ENCODE results near the gene CABLES1. TPM values are rescaled to one million over a fixed set of nuclear protein-coding genes. Genes with fewer than 3 reads are reported as not detected.
"Not testable (repeated sequence)": the region's sequence is repeated elsewhere in the genome, so short reads cannot be mapped to it uniquely, and the experiment has no call there.

CABLES1 gene
- total RNA-seq, 2 donors from 2014 or later: 0.73 TPM; not detected in 1

- no peak for ATAC-seq
- Mint-ChIP-seq H3K27me3 (no peaks in the 10 kb centered on the region), H3K4me3 (no peak overlapping the region), H3K27ac (no peak overlapping the region), H3K4me1 (peaks cover 4% of the 10 kb centered on the region), H3K36me3 (ENCODE audit: low read depth) (no peaks in the 10 kb centered on the region)
- no peak for DNase-seq
- H3K9me3 ChIP-seq (ENCODE audit: control insufficient read depth, low read length, poor library complexity, severe bottlenecking): no peaks in the 10 kb centered on the region
These were observed 32.6 kb upstream of the CABLES1 start for GRCh38 chr18:23102493-23103261.

- Mint-ChIP-seq H3K36me3 (ENCODE audit: low read depth) (no peaks in the 10 kb centered on the region), H3K4me1 (peaks cover 4% of the 10 kb centered on the region), H3K4me3 (no peak overlapping the region), H3K27me3 (no peaks in the 10 kb centered on the region), H3K27ac (no peak overlapping the region)
- DNase-seq (no peak), ATAC-seq (no peak)
- no peaks in the 10 kb centered on the region for H3K9me3 ChIP-seq (ENCODE audit: control insufficient read depth, low read length, poor library complexity, severe bottlenecking)
These were observed 31.8 kb upstream of the CABLES1 start for GRCh38 chr18:23103449-23103848.

GRCh38 chr18:23105030-23105429 is 30.3 kb upstream of the CABLES1 start:
- ATAC-seq (no peak), DNase-seq (no peak)
- H3K4me1 Mint-ChIP-seq: peaks cover 6% of the 10 kb centered on the region
- no peaks in the 10 kb centered on the region for H3K9me3 ChIP-seq (ENCODE audit: control insufficient read depth, low read length, poor library complexity, severe bottlenecking)
- H3K27me3 Mint-ChIP-seq: peaks cover 4% of the 10 kb centered on the region
- H3K27ac Mint-ChIP-seq: no peak overlapping the region
- no peak overlapping the region for H3K4me3 Mint-ChIP-seq
- H3K36me3 Mint-ChIP-seq (ENCODE audit: low read depth): no peaks in the 10 kb centered on the region

- DNase-seq (no peak), ATAC-seq (no peak)
- H3K9me3 ChIP-seq (ENCODE audit: control insufficient read depth, low read length, poor library complexity, severe bottlenecking): no peaks in the 10 kb centered on the region
- H3K36me3 Mint-ChIP-seq (ENCODE audit: low read depth): no peaks in the 10 kb centered on the region
- peaks cover 4% of the 10 kb centered on the region for H3K27me3 Mint-ChIP-seq
- H3K4me1 Mint-ChIP-seq: peaks cover 6% of the 10 kb centered on the region
- H3K27ac Mint-ChIP-seq: no peak overlapping the region
- H3K4me3 Mint-ChIP-seq: no peak overlapping the region
These were observed 29.6 kb upstream of the CABLES1 start for GRCh38 chr18:23105581-23106219.

GRCh38 chr18:23106575-23106974 is 28.7 kb upstream of the CABLES1 start:
- ATAC-seq: no peak
- no peaks in the 10 kb centered on the region for H3K36me3 Mint-ChIP-seq (ENCODE audit: low read depth)
- H3K27me3 Mint-ChIP-seq: peaks cover 4% of the 10 kb centered on the region
- H3K4me1 Mint-ChIP-seq: peaks cover 6% of the 10 kb centered on the region
- no peak overlapping the region for H3K4me3 Mint-ChIP-seq
- no peak for DNase-seq
- no peaks in the 10 kb centered on the region for H3K9me3 ChIP-seq (ENCODE audit: control insufficient read depth, low read length, poor library complexity, severe bottlenecking)
- no peak overlapping the region for H3K27ac Mint-ChIP-seq

GRCh38 chr18:23107718-23108117 is 27.6 kb upstream of the CABLES1 start:
- peaks cover 4% of the 10 kb centered on the region for H3K27me3 Mint-ChIP-seq
- no peak overlapping the region for H3K4me3 Mint-ChIP-seq
- no peaks in the 10 kb centered on the region for H3K36me3 Mint-ChIP-seq (ENCODE audit: low read depth)
- H3K4me1 Mint-ChIP-seq: peaks cover 6% of the 10 kb centered on the region
- no peaks in the 10 kb centered on the region for H3K9me3 ChIP-seq (ENCODE audit: control insufficient read depth, low read length, poor library complexity, severe bottlenecking)
- DNase-seq (no peak), ATAC-seq (no peak)
- no peak overlapping the region for H3K27ac Mint-ChIP-seq

- no peaks in the 10 kb centered on the region for H3K9me3 ChIP-seq (ENCODE audit: control insufficient read depth, low read length, poor library complexity, severe bottlenecking)
- ATAC-seq (no peak), DNase-seq (no peak)
- Mint-ChIP-seq H3K36me3 (ENCODE audit: low read depth) (no peaks in the 10 kb centered on the region), H3K4me1 (peaks cover 6% of the 10 kb centered on the region), H3K4me3 (no peak overlapping the region), H3K27me3 (peaks cover 4% of the 10 kb centered on the region), H3K27ac (no peak overlapping the region)
These were observed 26.8 kb upstream of the CABLES1 start for GRCh38 chr18:23108496-23108895.

- ATAC-seq; H3K4me1 Mint-ChIP-seq; H3K27me3 Mint-ChIP-seq; H3K9me3 ChIP-seq (ENCODE audit: control insufficient read depth, low read length, poor library complexity, severe bottlenecking); H3K4me3 Mint-ChIP-seq; H3K27ac Mint-ChIP-seq; DNase-seq; H3K36me3 Mint-ChIP-seq (ENCODE audit: low read depth): not testable (repeated sequence)
These were observed 26.1 kb upstream of the CABLES1 start for GRCh38 chr18:23109163-23109562.

GRCh38 chr18:23113576-23113975 is 21.7 kb upstream of the CABLES1 start:
- H3K27ac Mint-ChIP-seq: no peak overlapping the region
- H3K36me3 Mint-ChIP-seq (ENCODE audit: low read depth): no peaks in the 10 kb centered on the region
- peaks cover 13% of the 10 kb centered on the region for H3K27me3 Mint-ChIP-seq
- ATAC-seq: no peak
- no peak overlapping the region for H3K4me3 Mint-ChIP-seq
- no peak for DNase-seq
- no peaks in the 10 kb centered on the region for H3K9me3 ChIP-seq (ENCODE audit: control insufficient read depth, low read length, poor library complexity, severe bottlenecking)
- H3K4me1 Mint-ChIP-seq: peaks cover 12% of the 10 kb centered on the region

- ATAC-seq (no peak), DNase-seq (no peak)
- Mint-ChIP-seq H3K4me1 (peaks cover 10% of the 10 kb centered on the region), H3K27me3 (peaks cover 10% of the 10 kb centered on the region), H3K27ac (no peak overlapping the region), H3K4me3 (no peak overlapping the region), H3K36me3 (ENCODE audit: low read depth) (no peaks in the 10 kb centered on the region)
- H3K9me3 ChIP-seq (ENCODE audit: control insufficient read depth, low read length, poor library complexity, severe bottlenecking): no peaks in the 10 kb centered on the region
These were observed 21.0 kb upstream of the CABLES1 start for GRCh38 chr18:23114171-23114881.

GRCh38 chr18:23114911-23115310 is 20.4 kb upstream of the CABLES1 start:
- H3K9me3 ChIP-seq (ENCODE audit: control insufficient read depth, low read length, poor library complexity, severe bottlenecking): no peaks in the 10 kb centered on the region
- Mint-ChIP-seq H3K27ac (no peak overlapping the region), H3K27me3 (peaks cover 16% of the 10 kb centered on the region), H3K4me1 (peaks cover 10% of the 10 kb centered on the region), H3K36me3 (ENCODE audit: low read depth) (no peaks in the 10 kb centered on the region), H3K4me3 (no peak overlapping the region)
- DNase-seq: no peak
- ATAC-seq: no peak

GRCh38 chr18:23115683-23116096 is 19.6 kb upstream of the CABLES1 start:
- Mint-ChIP-seq H3K27ac (no peak overlapping the region), H3K36me3 (ENCODE audit: low read depth) (no peaks in the 10 kb centered on the region), H3K27me3 (peaks cover 17% of the 10 kb centered on the region), H3K4me3 (no peak overlapping the region), H3K4me1 (peaks cover 10% of the 10 kb centered on the region)
- DNase-seq: no peak
- ATAC-seq: no peak
- no peaks in the 10 kb centered on the region for H3K9me3 ChIP-seq (ENCODE audit: control insufficient read depth, low read length, poor library complexity, severe bottlenecking)

- Mint-ChIP-seq H3K4me1 (no peaks in the 10 kb centered on the region), H3K36me3 (ENCODE audit: low read depth) (no peaks in the 10 kb centered on the region), H3K27me3 (peaks cover 23% of the 10 kb centered on the region), H3K4me3 (no peak overlapping the region), H3K27ac (no peak overlapping the region)
- H3K9me3 ChIP-seq (ENCODE audit: control insufficient read depth, low read length, poor library complexity, severe bottlenecking): no peaks in the 10 kb centered on the region
- ATAC-seq: no peak
- DNase-seq: no peak
These were observed 14.2 kb upstream of the CABLES1 start for GRCh38 chr18:23121133-23121532.

Measured in T-helper 17 cell (primary cell).